DOHH2 (cell line): ENCODE measurements around the gene SHLD1.

Experiments used
- H3F3A ChIP-seq: fragments of 200-600 bp; sonication (generic), shearing (Covaris generic); 2 replicates; pipeline ENCODE4 v1.6.0; 2016; ENCODE audit warnings: antibody characterized with exemption, mild to moderate bottlenecking; ENCODE audit not compliant: control insufficient read depth, insufficient read depth
- H3K27ac ChIP-seq: fragments of 200-600 bp; sonication (generic); 2 replicates; pipeline ENCODE4 v1.5.1; 2014; ENCODE audit warnings: low read depth, mild to moderate bottlenecking, low read length, moderate library complexity
- H3K27me3 ChIP-seq: fragments of 200-600 bp; sonication (generic); 2 replicates; pipeline ENCODE4 v1.6.1; 2014; ENCODE audit warnings: mild to moderate bottlenecking, low read length, mixed read lengths; ENCODE audit not compliant: control insufficient read depth
- H3K36me3 ChIP-seq: fragments of 200-600 bp; sonication (generic); 2 replicates; pipeline ENCODE4 v1.6.1; 2014; ENCODE audit warnings: mild to moderate bottlenecking, low read length, moderate library complexity, mixed read lengths; ENCODE audit not compliant: control insufficient read depth
- H3K4me1 ChIP-seq: fragments of 200-600 bp; sonication (generic); 2 replicates; pipeline ENCODE4 v1.6.1; 2014; ENCODE audit warnings: mild to moderate bottlenecking, low read length, mixed read lengths; ENCODE audit not compliant: control insufficient read depth
- H3K4me2 ChIP-seq: fragments of 200-600 bp; sonication (generic); 2 replicates; pipeline ENCODE4 v1.6.0; 2014; ENCODE audit warnings: mild to moderate bottlenecking, low read length, moderate library complexity
- H3K4me3 ChIP-seq: fragments of 200-600 bp; sonication (generic); 2 replicates; pipeline ENCODE4 v1.5.1; 2014; ENCODE audit warnings: mild to moderate bottlenecking, low read length, mixed read lengths
- H3K79me2 ChIP-seq: fragments of 200-600 bp; sonication (generic); 2 replicates; pipeline ENCODE4 v1.6.1; 2014; ENCODE audit warnings: mild to moderate bottlenecking, low read length, mixed read lengths; ENCODE audit not compliant: control insufficient read depth
- H3K9me2 ChIP-seq: fragments of 200-600 bp; sonication (generic); replicated peaks from 2 replicates; pipeline ENCODE4 v1.6.1; 2014; ENCODE audit warnings: mild to moderate bottlenecking, low read length, mixed read lengths; ENCODE audit not compliant: control insufficient read depth
- H3K9me3 ChIP-seq: fragments of 200-600 bp; sonication (generic); 2 replicates; pipeline ENCODE4 v1.6.1; 2014; ENCODE audit warnings: antibody characterized with exemption, low read length, mixed read lengths; ENCODE audit not compliant: control insufficient read depth, insufficient read depth
- H4K20me1 ChIP-seq: fragments of 200-600 bp; sonication (generic); 2 replicates; pipeline ENCODE4 v1.6.0; 2014; ENCODE audit warnings: low read depth, mild to moderate bottlenecking, antibody characterized with exemption, low read length, moderate library complexity; ENCODE audit not compliant: control insufficient read depth, insufficient read depth
- EZH2phosphoT487 ChIP-seq: fragments of 200-600 bp; sonication (generic); IDR thresholded peaks from 2 replicates; pipeline ENCODE4 v1.6.1; 2017; ENCODE audit warnings: borderline replicate concordance, mild to moderate bottlenecking, antibody characterized with exemption, low read length, moderate library complexity, mixed read lengths
- TF ChIP-seq, protein P1 (sequence below): fragments of 200-600 bp; sonication (generic); IDR thresholded peaks from one replicate; pipeline ENCODE4 v1.5.1; 2014; ENCODE audit warnings: antibody characterized with exemption, mild to moderate bottlenecking, low read depth, low read length; ENCODE audit not compliant: poor library complexity, severe bottlenecking

SHLD1 gene

DNA sequence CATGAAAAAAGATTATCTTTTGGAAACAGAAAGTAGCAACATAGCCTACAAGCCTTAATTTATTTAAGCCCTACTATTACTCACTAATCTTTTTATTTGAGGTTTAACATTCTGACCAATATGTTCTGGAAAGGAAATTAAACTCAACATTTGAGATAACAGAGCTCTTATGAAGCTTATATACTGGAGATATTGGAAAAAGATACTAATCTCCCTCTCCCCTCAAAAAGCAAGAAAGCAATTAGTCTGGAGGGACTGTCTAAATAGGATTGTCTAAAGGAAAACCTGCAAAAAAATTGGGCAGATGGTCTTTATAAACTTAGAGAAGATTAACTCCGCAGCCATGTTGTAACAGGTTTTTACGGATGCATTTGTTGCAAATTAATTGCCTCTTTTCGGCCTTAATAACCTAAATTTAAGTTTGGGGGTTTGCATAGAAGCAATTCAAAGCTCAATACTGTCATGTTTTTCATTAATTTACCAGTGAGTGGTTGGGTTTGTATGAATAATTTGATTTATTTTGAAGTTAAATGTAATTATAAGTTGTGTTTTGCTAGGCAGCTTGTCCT is 79.1 kb downstream of the SHLD1 start:
- Histone ChIP-seq H3F3A (no peaks in the 10 kb centered on the region), H3K27me3 (no peaks in the 10 kb centered on the region), H3K9me3 (no peaks in the 10 kb centered on the region)

DNA sequence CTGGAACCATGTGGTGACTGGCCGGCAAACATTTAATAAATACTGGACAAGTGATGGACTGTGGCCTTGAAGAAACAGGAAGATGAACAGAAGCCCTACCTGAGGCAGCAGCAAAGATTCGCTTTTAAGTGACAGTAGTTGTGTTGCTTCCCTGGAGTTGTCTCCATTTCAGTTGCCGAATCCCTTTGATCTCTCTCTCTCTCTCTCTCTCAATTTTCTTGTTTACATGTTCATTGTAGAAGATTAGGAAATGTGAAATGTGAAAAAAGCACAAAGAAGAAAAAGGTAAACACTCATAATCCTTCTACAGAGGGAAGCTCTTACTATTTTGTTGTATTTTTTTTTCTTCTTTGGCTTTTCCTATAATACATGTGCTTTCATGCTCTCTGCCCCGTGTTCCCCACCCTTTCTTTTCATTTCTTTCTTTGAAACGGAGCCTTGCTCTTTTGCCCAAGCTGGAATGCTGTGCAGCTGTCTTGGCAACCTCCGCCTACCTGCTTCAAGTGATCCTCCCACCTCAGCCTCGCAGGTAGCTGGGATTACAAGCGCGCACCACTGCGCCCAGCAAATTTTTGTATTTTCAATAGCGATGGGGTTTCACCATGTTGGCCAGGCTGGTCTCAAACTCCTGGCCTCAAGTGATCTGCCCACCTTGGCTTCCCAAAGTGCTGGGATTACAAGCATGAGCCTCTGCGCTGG is 81.5 kb downstream of the SHLD1 start:
- no peak overlapping the region for H3K4me3 ChIP-seq
- H3K9me2 ChIP-seq = no peaks in the 10 kb centered on the region
- H3K4me1 ChIP-seq = no peaks in the 10 kb centered on the region
- H3K4me2 ChIP-seq = no peak overlapping the region
- H3K27me3 ChIP-seq = no peaks in the 10 kb centered on the region
- no peaks in the 10 kb centered on the region for H3K36me3 ChIP-seq
- H3K27ac ChIP-seq = no peak overlapping the region
- H3F3A ChIP-seq = no peaks in the 10 kb centered on the region
- no peaks in the 10 kb centered on the region for H4K20me1 ChIP-seq
- no peak for TF ChIP-seq EZH2phosphoT487
- TF ChIP-seq, protein P1, sequence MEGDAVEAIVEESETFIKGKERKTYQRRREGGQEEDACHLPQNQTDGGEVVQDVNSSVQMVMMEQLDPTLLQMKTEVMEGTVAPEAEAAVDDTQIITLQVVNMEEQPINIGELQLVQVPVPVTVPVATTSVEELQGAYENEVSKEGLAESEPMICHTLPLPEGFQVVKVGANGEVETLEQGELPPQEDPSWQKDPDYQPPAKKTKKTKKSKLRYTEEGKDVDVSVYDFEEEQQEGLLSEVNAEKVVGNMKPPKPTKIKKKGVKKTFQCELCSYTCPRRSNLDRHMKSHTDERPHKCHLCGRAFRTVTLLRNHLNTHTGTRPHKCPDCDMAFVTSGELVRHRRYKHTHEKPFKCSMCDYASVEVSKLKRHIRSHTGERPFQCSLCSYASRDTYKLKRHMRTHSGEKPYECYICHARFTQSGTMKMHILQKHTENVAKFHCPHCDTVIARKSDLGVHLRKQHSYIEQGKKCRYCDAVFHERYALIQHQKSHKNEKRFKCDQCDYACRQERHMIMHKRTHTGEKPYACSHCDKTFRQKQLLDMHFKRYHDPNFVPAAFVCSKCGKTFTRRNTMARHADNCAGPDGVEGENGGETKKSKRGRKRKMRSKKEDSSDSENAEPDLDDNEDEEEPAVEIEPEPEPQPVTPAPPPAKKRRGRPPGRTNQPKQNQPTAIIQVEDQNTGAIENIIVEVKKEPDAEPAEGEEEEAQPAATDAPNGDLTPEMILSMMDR = no peak
- H3K9me3 ChIP-seq = no peaks in the 10 kb centered on the region
- no peaks in the 10 kb centered on the region for H3K79me2 ChIP-seq

More for the DNA sequence above, 79.1 kb downstream of the SHLD1 start:
- no peak for TF ChIP-seq EZH2phosphoT487
- TF ChIP-seq, protein P1 = no peak
- Histone ChIP-seq H3K9me2 (no peaks in the 10 kb centered on the region), H3K4me3 (no peak overlapping the region), H4K20me1 (no peaks in the 10 kb centered on the region), H3K4me2 (no peak overlapping the region), H3K36me3 (no peaks in the 10 kb centered on the region), H3K4me1 (no peaks in the 10 kb centered on the region), H3K27ac (no peak overlapping the region), H3K79me2 (no peaks in the 10 kb centered on the region)

DNA sequence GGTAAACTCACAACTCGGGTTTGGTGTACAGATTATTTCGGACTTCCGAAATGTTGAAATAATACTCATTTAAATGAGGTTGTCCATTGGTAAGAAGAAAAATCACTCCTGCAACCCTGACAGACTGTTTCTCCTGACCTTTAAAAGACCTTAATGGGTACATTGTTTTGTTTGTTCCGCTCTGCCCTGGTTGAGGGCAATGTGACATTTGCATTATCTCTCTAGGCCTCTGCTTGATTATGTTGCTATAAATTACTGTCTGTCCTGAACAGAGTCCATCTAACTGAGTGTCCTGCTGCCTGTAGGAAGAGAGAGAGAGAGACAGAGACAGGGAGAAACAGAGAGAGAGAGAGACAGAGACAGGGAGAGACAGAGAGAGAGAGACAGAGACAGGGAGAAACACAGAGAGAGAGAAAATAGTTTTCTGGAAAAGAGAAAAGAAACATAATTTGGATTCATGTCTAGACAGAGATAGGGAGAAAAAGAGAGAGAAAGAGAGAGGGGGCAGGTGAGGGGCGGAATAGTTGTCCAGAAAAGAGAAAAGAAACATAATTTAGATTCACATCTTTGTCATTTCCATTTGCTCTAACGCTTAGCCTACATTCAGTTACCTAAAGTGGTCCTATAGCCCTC is 83.2 kb downstream of the SHLD1 start:
- H3K36me3 ChIP-seq = no peaks in the 10 kb centered on the region
- H4K20me1 ChIP-seq = no peaks in the 10 kb centered on the region
- H3F3A ChIP-seq = no peaks in the 10 kb centered on the region
- H3K9me3 ChIP-seq = no peaks in the 10 kb centered on the region
- no peak overlapping the region for H3K4me2 ChIP-seq
- no peak overlapping the region for H3K4me3 ChIP-seq
- no peak overlapping the region for H3K27ac ChIP-seq
- TF ChIP-seq, protein P1 = no peak
- no peak for TF ChIP-seq EZH2phosphoT487
- H3K79me2 ChIP-seq = no peaks in the 10 kb centered on the region
- no peaks in the 10 kb centered on the region for H3K27me3 ChIP-seq
- H3K9me2 ChIP-seq = no peaks in the 10 kb centered on the region
- no peaks in the 10 kb centered on the region for H3K4me1 ChIP-seq
